Non-pigmented ciliary epithelial cell (primary cell): ENCODE measurements around the gene TARBP1.

ENCODE experiments used
- DNase-seq: peaks from one replicate; pipeline ENCODE4 v3.0.0-alpha.2; 2010; ENCODE audit warnings: low read depth

TARBP1 gene

GRCh38 chr1:234484218-234484617 lies 5.2 kb upstream of the TARBP1 start:
- no peak for DNase-seq

GRCh38 chr1:234481771-234482170 lies 2.8 kb upstream of the TARBP1 start:
- no peak for DNase-seq

- no peak for DNase-seq
Measured at GRCh38 chr1:234479866-234480265, 887 bp upstream of the TARBP1 start.

- no peak for DNase-seq
Measured at GRCh38 chr1:234479310-234479559, 256 bp upstream of the TARBP1 start.

GRCh38 chr1:234478152-234478480 lies 863 bp downstream of the TARBP1 start:
- DNase-seq: no peak

GRCh38 chr1:234477386-234478151 lies 1.4 kb downstream of the TARBP1 start:
- DNase-seq: no peak

- DNase-seq: no peak
Measured at GRCh38 chr1:234476172-234476571, 2.8 kb downstream of the TARBP1 start.

GRCh38 chr1:234475167-234475793 lies 3.7 kb downstream of the TARBP1 start:
- DNase-seq: no peak

GRCh38 chr1:234474375-234474774 lies 4.6 kb downstream of the TARBP1 start:
- no peak for DNase-seq

GRCh38 chr1:234473118-234473517 lies 5.9 kb downstream of the TARBP1 start:
- no peak for DNase-seq

- DNase-seq: no peak
Measured at GRCh38 chr1:234469376-234469775, 9.6 kb downstream of the TARBP1 start.

GRCh38 chr1:234468580-234468979 lies 10.4 kb downstream of the TARBP1 start:
- no peak for DNase-seq

- DNase-seq: no peak
Measured at GRCh38 chr1:234467821-234468220, 11.2 kb downstream of the TARBP1 start.

- DNase-seq: no peak
Measured at GRCh38 chr1:234466945-234467344, 12.0 kb downstream of the TARBP1 start.

GRCh38 chr1:234463749-234464148 lies 15.2 kb downstream of the TARBP1 start:
- no peak for DNase-seq

GRCh38 chr1:234460652-234461051 lies 18.3 kb downstream of the TARBP1 start:
- DNase-seq: no peak

- DNase-seq: no peak
Measured at GRCh38 chr1:234458352-234459017, 20.5 kb downstream of the TARBP1 start.

GRCh38 chr1:234454926-234455325 lies 24.1 kb downstream of the TARBP1 start:
- no peak for DNase-seq

GRCh38 chr1:234452406-234452965 lies 26.5 kb downstream of the TARBP1 start:
- no peak for DNase-seq

- no peak for DNase-seq
Measured at GRCh38 chr1:234440348-234440747, 38.6 kb downstream of the TARBP1 start.

GRCh38 chr1:234438579-234438978 lies 40.4 kb downstream of the TARBP1 start:
- DNase-seq: no peak

- DNase-seq: no peak
Measured at GRCh38 chr1:234437423-234438171, 41.4 kb downstream of the TARBP1 start.

GRCh38 chr1:234435620-234436019 lies 43.4 kb downstream of the TARBP1 start:
- no peak for DNase-seq
